HG02981 (cell line): ENCODE results near the gene SORCS2.
"Not testable (repeated sequence)": the region's sequence is repeated elsewhere in the genome, so short reads cannot be mapped to it uniquely, and the experiment has no call there.

Source experiments
- ATAC-seq: cut with Tn5 transposase; IDR thresholded peaks from one replicate; pipeline ENCODE4 v1.9.1; 2021; ENCODE audit warnings: mild to moderate bottlenecking, moderate library complexity; ENCODE audit not compliant: unreplicated experiment

SORCS2 gene

GRCh38 chr4:7559316-7559715, 367.0 kb downstream of the SORCS2 start:
- no peak for ATAC-seq

DNA sequence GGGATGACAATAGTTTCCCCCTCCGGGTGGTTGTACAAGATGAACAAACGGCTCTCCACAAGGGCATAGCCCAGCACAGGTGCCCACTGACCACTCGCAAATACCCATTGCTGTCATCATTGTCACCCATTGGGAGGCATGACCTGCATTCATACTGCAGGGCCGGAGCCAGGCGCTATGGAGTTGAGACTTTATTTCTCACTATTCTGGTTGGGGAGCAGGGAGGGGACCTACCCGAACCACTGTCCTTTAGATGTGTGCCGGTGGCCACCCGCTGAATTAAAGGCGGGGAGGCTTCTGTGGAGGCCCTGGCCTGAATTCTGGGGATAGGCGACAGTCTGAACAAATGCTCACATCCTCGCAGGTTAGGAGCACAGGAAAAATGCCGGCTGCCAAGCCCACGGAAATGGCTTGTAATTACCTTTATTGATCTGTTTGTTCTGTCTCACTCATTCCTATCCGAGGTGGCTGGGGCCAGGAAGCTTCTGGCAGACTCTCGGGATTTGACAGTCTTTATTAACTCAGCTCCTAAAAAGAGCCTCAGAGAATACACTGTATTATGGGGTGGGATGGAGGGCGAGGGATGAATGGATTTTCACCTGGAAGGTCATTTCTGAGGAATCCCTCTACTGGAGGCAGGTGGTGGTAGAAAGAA, 367.5 kb downstream of the SORCS2 start:
- no peak for ATAC-seq

- no peak for ATAC-seq
Measured at GRCh38 chr4:7561557-7561956, 369.2 kb downstream of the SORCS2 start.

DNA sequence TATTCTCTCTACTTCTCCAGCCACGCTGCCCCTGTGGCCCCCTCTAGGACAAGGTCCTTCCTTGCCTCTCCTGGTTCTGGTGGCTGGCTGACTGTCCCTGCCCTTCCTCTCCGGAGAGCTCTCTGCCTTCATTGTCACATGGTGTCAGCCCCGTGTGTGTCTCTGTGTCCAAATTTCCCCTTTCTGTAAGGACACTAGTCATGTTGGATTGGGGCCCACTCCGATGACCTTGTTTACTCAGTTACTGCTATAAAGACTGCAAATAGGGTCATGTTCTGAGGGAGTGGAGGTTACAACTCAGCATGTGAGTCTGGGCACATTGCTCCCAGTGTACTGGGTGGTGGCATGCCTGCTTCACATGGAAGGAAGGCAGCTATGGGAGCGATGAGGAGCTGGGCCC, 371.9 kb downstream of the SORCS2 start:
- no peak for ATAC-seq

DNA sequence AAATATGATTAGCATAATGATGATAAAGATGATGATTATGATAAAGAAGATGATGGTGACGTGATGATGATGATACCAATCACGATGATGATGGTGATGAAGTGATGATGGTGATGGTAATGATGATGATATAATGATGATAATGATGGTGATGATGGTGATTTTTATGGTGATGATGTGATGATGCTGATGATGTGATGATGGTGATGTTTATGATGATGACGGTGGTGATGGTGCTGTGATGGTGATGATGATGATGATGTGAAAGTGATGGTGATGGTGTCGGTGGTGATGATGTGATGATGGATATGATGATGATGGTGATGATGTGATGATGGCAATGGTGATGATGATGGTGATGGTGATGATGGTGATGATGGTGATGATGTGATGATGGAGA, 373.1 kb downstream of the SORCS2 start:
- no peak for ATAC-seq

GRCh38 chr4:7569810-7570783, 377.8 kb downstream of the SORCS2 start:
- ATAC-seq, result no peak

GRCh38 chr4:7571001-7571400, 378.7 kb downstream of the SORCS2 start:
- no peak for ATAC-seq

- no peak for ATAC-seq
Measured at GRCh38 chr4:7571701-7572100, 379.4 kb downstream of the SORCS2 start.

DNA sequence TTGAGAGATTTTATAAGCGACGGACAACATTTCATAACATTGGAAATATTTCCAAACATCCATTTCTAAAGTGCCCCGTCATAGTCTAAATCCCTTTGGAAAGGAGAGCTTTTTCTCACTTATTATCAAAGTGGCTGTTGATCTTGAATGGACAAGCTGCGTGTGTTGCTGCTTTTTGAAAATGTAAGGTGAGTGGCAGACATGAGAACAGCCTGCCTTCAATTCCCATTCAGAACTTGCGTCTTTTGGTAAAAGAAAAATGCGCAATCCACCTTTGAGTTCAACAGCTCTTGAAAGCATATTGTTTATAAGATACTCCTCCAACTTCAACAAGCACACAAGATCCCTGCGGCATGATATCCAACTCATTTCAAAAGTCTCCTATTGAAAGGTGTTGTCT, 380.6 kb downstream of the SORCS2 start:
- no peak for ATAC-seq

- ATAC-seq, result no peak
Measured at GRCh38 chr4:7573576-7574091, 381.3 kb downstream of the SORCS2 start.

GRCh38 chr4:7574287-7575014, 382.1 kb downstream of the SORCS2 start:
- no peak for ATAC-seq

GRCh38 chr4:7575426-7575825, 383.1 kb downstream of the SORCS2 start:
- no peak for ATAC-seq

DNA sequence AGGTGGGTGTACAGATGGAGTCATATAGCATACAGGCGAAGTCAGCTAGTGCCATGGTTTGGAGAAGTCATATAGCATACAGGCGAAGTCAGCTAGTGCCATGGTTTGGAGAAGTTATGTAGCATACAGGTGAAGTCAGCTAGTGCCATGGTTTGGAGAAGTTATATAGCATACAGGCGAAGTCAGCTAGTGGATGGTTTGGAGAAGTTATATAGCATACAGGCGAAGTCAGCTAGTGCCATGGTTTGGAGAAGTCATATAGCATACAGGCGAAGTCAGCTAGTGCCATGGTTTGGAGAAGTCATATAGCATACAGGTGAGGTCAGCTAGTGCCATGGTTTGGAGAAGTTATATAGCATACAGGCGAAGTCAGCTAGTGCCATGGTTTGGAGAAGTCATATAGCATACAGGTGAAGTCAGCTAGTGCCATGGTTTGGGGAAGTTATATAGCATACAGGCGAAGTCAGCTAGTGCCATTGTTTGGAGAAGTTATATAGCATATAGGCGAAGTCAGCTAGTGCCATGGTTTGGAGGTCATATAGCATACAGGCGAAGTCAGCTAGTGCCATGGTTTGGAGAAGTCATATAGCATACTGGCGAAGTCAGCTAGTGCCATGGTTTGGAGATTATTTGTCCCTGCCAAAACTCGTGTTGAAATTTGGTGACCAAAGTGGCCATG, 385.2 kb downstream of the SORCS2 start:
- ATAC-seq, result not testable (repeated sequence)

DNA sequence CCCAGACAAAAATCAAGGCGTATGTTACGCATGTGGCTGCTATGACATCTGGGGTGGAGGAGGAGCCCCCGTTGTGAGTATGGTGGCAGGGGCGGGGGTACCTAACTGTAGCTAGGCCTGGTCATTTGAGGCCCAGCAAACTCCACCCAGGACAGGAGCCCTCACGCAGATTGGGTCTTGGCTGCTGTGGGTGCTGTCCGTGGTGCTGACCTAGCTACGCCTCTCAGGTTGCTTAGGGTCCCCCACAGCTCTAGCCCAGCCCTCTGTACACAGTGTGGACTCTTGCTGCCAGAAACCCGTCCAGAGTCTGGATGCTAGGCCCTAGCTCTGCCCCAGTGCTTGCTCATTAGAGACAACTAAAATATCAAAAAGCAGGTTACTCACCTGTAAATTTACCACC, 389.1 kb downstream of the SORCS2 start:
- ATAC-seq, result no peak

DNA sequence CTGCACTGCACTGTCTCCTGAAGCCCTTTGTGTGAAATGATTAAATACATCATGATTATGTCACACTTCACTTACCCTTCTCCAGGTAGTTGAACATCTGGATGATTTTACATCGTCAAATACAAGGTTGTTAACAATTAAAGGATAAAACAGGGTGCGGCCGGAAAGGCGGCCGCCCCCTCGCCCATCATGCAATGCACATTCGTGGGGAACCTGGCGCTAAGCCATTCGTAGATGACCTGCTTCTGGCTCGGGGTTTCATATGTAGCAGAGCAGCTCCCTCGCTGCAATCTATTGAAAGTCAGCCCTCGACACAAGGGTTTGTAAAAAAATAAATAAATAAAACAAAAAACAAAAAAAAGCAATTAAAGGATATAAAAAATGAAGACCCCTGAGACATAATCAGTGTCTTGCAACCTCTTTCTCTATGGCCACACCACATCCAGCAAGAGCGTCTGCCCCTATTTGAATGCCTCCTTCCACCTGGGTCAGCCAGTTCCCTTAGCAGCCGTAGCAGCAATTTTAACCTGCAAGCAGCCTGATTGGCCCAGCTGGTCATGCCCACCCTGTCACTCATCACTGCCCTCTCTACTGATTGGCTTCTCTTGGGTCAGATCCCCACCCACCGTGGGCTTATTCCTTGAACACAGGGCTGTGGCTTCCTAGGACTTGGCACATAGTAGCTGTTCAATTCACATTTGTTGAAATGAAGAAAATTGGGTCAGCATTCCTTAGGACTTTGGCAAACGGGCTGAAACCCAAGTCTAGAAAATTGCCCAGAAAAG, 390.2 kb downstream of the SORCS2 start:
- no peak for ATAC-seq

- no peak for ATAC-seq
Measured at GRCh38 chr4:7584098-7584497, 391.8 kb downstream of the SORCS2 start.

DNA sequence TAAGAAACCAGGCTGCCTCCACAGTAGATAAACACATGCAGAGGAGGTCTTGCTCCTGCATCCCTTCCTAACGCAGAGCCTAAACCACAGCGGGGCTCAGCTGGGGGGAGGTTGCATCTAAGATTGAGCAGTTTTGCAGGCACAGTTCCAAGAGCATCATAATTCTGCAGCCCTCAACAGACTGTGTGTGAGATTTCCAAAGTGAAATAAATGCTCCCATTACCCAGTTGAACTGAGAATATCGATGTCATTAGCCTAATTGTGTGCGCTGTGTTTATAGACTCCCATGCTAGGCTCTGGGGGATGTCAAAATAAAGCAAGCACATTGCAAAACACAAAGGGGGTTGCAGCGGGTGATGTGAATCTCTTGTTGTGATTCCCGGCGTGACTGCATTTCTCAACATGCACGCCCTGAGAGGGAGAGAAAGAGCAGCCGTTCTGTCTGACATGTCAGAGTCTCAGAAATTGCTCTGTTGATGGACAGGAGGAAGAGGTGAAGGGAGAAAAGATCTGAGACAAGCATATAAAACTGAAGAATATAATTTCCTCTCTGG, 392.3 kb downstream of the SORCS2 start:
- ATAC-seq, result no peak

GRCh38 chr4:7585768-7586167, 393.4 kb downstream of the SORCS2 start:
- ATAC-seq, result no peak
